GM21825 (cell line): Measurements from ENCODE around the gene CRIP2.

ENCODE experiments used
- ATAC-seq: cut with Tn5 transposase; IDR thresholded peaks from one replicate; pipeline ENCODE4 v1.9.1; 2021; ENCODE audit warnings: mild to moderate bottlenecking, moderate library complexity; ENCODE audit not compliant: unreplicated experiment

CRIP2 gene

DNA sequence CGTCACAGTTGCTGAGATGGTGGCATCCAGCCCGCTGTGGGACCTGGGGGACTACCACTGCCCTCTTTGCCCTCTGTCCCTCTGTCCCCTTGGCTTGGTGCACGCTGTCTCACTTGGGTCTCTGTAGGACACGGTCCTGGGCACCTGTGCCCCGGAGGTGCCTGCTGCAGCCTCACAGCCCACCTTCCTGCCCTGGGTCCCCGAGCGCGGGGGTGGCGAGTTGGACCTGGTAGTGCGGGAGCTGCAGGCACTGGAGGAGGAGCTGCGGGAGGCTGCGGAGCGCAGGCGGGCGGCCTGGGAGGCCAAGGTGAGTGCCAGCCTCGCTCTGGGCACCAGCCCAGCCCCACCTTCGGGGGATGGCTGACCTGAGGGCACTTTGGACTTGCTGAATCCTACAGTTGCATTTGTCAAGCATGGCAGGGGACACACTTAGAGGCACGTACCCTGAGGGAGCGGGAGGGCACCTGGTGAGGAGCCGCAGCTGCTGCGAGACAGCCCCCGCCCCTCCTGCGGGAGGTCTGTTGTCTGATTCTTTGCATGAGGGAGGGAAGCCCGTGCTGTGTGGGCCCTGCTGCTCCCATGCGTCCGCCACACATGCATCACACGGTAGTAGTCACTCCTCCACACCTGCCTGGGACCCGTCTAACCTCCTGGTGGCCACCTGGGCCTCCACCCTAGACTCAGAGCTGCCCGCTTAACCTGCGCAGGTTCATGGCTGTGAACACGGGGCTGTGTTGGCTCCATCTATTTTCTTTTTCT, 23.2 kb downstream of the CRIP2 start:
- no peak for ATAC-seq

- no peak for ATAC-seq
Observed at GRCh38 chr14:105498430-105499255, 24.0 kb downstream of the CRIP2 start.

DNA sequence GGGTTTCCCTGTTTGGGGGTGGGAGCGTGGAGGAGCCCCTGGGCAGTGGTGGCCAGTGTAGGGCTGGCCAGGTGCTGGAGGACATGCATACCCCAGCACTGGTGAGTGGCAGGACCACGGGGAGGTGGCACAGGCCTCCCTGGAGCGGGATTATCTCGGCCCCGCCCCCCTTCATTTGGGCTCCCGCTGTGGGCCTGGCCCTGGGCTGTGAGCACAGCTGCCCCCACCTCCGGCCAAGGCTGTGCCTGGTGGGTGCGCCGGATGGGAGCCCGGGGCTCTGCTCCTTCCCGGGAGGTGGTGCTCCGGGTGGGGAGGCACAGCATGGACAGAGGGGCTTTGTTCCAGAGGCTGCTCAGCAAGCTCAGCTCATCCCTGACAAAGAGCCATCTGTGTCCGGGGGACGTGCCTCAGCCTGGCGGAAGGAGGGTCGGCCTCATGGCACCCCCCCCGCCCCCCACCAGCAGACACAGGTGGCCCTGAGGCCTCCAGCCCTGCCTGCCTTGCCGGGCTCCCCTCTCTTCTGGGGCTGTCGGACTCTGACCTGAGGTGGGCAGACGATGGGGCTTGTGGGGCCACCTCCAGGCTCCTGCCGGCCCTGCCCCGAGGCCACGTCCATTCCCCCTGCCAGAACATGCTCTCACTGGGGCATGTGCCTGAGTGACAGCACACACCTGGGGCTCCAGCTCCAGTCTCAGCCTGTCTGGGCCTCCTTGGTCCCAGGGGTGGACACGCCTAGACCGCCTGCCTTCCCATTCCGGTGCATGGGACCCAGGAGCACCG, 24.8 kb downstream of the CRIP2 start:
- ATAC-seq: no peak

DNA sequence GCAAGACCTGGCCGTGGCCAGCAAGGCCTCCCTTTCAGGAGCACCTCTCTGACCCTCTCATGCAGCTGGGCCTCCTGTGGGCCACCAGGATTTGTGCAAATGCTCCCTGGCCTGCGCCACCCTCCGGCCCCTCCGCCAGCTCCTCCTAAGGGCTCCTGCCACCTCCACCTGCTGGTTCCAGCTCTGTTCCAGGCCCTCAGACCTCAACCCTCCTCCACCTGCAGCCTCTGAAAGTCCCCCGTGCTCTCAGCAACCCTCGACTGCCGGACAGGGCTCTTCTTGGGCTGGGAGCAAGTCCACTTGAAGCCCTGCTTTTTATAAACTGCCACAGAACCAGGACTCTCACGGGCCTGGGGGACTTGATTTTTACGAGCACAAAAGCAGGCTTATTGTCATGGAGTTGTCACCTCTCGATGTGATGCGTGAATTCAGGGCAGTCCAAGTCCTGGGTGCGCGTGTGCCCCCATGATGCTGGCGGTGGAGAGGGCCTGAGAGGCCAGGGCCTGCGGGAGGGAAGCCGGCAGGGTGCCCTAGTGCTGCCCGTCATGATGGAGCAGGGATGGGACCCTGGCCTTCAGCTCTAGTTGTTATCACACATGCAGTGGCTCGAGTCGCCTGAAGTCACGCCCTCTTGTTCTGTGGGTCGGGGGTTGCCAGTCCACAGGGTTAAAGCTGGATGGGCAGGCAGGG, 25.6 kb downstream of the CRIP2 start:
- ATAC-seq: no peak

DNA sequence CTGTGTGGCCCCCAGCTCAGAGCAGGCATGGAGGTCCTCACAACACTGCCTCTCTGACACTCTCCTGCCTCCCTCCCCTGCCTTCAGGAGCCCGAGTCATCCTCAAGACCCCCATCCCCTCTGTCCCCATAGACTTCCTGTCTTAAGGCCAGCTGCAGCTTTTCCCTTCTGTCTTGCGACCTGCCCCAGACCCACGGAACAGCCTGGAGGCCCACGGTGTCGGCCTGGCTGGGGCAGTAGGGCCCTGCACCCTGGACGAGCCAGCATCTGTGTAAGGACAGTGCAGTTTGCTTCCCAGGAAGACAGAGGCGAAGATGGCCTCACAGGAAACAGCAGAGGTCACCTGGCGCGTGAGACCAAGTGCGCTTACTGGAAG, 26.1 kb downstream of the CRIP2 start:
- ATAC-seq: no peak

DNA sequence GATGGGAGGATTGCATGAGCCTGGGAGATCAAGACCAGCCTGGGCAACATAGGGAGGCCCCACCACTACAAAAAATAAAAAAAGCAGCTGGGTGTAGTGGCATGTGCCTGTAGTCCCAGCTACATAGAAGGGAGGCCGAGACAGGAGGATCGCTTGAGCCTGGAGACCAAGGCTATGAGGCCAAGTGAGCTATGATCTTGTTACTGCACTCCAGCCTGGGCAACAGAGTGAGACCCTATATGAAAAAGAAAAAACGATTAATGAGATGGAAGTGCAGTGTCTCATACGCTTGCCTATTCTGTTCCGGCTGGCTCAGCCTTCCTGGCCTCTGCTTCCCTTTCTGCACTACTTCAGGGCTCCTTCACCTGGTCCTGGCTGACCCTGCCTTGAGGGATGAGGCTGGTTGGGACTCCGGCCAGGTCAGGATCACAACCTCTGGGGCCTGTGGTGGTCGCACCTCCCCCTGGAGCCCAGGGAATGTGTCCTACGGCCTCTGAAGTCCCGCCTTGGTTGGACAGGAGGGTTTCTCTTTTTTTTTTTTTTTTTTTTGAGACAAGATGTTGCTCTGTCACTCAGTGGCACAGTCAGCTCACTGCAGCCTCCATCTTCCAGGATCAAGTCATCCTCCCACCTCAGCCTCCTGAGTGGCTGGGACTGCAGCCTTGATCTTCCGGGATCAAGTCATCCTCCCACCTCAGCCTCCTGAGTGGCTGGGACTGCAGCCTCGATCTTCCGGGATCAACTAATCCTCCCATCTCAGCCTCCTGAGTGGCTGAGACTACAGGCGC, 27.1 kb downstream of the CRIP2 start:
- ATAC-seq: no peak

DNA sequence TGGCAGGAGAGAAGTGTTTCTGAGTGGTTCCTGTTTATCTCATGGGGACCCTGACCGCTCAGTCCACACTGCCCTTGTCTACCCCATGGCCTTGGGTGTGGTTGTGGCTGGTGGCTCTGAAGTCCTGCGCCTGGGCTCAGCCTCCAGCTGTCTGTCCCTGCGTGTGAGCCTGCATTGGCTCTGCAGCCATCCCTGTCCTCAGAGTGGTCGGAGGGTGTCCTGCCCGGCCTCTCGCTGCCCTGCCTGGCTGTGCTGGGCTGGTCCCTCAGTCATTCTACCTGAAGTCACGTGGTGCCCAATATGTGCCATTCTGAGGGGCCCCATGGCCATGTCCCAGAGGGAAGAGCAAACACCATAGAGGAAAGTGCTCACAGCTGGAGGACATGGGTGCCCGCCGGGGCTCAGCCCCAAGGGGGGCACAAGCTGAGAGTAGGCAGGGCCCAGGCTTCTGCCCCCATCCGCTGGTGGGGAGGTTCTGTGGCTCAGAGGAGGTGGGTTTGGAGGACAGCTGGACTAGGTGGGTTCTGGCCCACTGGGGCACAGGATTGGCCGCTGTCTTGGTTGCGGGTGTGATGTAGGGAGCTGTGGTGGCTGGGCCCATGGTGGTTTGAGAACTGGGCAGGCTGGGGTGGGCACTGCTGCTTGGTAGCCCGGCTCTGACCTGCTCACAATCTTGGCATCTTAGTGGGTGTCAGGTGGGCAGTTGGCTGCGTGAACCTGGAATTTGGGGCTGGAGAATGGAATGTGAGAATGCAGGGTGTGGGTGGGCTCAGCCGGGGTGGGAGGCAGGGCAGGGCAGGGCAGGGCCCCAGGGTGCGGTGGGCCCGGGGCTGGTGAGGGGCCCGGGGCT, 28.1 kb downstream of the CRIP2 start:
- no peak for ATAC-seq

GRCh38 chr14:105503296-105503640, 28.6 kb downstream of the CRIP2 start:
- no peak for ATAC-seq

DNA sequence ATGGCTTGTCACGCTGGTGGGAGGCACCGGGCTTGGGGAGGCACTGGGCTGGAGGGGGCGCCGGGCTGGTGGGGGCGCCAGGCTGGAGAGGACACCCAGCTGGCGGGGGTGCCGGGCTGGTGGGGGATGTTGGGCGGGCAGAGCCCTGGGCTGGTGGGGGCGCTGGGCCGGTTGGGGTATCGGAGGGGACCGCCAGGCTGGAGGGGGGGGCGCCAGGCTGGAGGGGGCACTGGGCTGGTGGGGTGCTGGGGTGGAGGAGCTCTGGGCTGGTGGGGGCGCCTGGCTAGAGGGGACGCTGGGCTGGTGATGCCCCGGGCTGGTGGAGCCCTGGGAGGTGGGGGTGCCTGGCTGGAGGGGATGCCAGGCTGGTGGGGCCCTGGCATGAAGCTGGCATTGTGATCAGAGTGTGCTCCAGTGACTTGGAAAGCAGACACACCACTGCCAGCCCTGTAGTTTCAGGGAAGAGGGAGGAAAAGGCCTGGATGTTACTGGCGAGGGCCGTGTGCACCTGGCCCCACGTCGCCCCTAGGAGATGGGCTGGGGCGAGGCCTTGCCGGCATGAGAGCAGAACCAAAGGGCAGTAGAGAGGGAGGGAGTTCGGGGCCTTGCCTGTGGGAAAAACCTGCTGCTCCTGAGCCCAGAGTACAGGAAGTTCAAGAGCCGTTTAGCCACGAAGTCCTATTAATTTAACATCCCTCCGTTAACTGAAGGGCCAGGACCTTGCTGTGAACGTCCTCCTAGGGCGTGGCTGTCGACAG, 29.5 kb downstream of the CRIP2 start:
- no peak for ATAC-seq

DNA sequence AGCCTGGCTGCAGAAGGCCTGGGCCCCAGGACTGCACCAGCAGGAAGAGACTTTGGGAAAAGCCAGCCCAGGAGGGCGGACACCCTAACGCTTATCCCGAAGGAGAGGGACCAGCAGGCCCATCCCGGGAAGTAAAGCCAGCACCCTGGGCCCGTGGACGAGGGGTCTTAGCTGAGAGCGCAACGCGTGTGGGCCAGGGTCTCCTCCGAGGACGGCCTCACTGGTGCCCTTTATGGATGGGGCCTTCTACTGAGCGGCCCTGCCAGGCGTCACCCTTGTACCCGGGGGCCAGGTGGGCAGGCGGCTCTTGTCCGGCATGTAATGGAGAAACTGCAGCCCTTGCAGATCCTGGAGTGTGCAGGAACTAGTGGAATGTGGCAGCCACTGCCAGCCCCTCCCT, 30.5 kb downstream of the CRIP2 start:
- no peak for ATAC-seq

- no peak for ATAC-seq
Observed at GRCh38 chr14:105507247-105507646, 32.6 kb downstream of the CRIP2 start.

DNA sequence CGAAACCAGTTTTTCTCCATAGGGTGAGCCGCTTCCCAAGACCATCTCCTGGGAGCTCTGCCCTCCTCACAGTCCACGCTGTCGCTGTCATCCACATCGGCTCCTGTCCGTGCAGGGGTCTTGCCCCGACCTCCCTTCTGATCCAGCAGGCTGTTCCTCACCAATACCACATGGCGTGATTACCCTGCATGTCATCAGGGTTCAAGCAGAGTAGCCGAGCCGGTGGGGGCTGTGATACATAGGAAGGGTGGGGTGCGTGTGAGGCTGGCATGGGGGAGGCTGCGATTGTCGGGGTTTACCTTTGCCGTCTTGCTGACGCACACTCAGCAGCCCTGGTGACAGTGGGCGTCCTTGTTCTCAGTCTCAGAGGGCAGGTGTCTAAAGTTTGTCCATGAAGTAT, 33.4 kb downstream of the CRIP2 start:
- ATAC-seq: no peak

DNA sequence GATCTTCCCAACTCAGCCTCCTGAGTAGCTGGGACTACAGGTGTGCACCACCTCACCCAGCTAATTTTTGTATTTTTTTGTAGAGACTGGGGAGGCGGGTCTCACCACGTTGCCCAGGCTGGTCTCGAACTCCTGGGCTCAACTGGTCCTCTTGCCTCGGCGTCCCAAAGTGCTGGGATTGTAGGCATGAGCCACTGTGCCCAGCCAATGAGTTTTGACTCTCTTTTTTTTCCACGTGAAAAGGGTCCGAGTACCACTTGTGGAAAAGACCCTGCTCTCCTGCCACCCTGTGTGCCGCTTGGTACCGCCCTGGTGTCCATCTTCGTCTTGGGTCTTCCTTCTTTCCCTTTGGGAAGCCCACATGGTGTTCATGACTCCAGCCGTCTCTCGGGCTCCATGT, 34.0 kb downstream of the CRIP2 start:
- ATAC-seq: no peak

GRCh38 chr14:105517096-105517495, 42.5 kb downstream of the CRIP2 start:
- no peak for ATAC-seq

GRCh38 chr14:105519946-105520698, 45.5 kb downstream of the CRIP2 start:
- ATAC-seq: no peak

DNA sequence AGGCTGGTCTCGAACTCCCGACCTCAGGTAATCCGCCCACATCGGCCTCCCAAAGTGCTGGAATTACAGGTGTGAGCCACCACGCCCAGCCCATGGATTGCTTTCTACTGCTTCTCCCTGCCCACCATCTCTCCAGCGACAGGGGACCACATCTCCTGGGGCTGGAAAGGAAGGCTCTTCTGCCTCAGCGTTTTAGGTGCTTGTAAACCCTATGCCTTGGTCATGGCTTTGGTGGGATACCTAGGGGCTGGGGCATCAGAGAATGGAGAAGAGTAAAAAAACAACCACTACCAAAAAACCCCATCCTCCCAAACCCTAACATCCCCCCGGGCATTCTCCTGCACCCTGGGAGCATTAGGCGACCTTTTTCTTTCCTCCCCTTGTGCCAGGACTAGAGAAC, 50.7 kb downstream of the CRIP2 start:
- ATAC-seq: no peak

DNA sequence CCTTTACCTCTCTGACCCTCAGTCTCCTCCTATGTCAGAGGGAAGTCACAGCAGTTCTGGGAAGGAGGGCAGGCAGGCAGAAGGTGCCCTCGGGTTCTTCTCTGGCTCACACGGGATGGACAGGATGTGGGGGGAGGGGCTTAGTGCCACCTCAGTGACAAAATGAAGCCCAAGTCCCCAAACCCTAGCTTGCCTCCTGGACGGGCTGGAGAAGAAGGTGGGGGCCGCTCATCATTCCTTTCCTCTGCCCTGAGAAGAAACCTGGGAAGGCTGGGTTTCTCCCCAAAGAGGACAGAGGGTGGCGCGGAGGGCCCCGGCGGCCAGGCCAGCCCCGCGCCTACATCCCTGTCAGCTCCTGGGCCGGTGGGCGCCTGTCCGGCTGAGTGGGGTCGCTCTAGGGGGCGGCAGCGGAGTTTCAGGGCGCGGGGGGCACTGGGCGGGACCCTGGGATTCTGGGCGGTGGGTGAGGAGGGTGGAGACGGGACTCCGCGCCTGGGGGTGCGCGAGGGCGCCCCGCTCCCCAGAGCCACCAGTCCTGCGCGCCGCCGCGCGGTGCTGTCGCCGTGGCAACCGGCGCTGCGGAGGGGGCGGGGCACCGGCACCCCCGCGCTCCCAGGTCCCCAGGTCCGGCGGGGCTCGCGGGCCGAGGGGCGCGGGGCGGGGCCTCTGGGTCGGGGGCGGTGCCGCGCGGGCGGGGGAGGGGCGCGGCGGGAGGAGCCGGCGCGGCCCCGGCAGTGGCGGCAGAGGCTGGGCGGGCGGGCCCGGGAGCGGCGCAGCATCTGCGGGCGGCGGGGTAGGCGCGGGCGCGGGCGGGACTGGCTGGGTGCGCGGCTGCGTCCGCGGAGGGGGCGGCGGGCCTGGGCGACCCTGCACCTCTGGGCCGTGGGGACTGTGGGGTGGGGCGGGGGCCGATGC, 51.5 kb downstream of the CRIP2 start, which contains the start of gene TMEM121:
Gene TMEM121 (plus strand): TSS at position 723 of the 915 bp plus-strand sequence. CDS start 2,252 bp downstream, outside the sequence.
- no peak for ATAC-seq
